Measurements from ENCODE around the gene TAF10. TPM values are rescaled to one million over a fixed set of nuclear protein-coding genes. Genes with fewer than 3 reads are reported as not detected.

TAF10 gene
- total RNA-seq, 1 donor from 2014 or later = 43.2 TPM

DNA sequence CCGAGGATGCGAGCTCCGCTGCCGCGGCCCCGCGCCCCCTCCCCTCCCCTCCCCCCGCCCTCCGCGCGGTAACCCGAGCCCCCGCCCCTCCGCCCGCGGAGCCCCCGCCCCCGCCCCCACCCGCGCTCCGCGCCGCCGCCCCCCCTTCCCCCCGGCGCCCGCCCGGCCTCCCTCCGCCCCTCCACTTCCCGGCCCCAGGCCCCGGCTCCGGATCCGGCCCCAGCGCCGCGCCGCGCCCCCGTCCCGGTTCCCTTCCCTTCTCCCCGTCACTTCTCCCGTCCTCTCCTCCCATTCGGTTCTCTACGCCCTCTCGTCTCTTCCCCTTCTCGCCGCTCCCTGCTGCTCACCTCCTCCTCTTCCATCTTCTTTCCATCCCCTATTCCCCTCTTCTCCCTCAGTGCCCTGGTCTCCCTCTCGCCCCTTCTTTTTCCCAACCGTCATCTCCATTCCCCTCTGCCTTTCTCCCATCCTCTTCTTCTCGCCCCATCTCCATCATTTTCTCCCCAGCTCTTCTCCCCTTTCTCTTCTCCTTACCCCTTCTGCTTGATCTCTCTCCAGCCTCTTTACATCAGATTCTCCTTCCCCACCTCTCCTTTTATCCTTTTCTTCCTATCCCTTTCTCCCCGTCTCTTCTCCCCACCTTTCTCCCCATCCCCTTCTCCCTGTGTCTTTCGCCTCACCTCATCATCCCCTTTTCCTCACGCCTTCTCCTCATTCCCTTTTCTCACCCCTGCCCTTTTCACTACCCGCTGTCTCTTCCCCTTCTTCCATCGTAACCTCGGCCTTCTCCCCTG is 44.0 kb upstream of the TAF10 start, which contains the start of gene DCHS1:
TSS of gene DCHS1 (minus strand) at position 20 of the 794 bp plus-strand sequence. CDS start 14,196 bp downstream, outside the sequence.
- FAIRE-seq (no peak), DNase-seq (ENCODE audit: low read depth) (no peak)
- TF ChIP-seq, protein P1, sequence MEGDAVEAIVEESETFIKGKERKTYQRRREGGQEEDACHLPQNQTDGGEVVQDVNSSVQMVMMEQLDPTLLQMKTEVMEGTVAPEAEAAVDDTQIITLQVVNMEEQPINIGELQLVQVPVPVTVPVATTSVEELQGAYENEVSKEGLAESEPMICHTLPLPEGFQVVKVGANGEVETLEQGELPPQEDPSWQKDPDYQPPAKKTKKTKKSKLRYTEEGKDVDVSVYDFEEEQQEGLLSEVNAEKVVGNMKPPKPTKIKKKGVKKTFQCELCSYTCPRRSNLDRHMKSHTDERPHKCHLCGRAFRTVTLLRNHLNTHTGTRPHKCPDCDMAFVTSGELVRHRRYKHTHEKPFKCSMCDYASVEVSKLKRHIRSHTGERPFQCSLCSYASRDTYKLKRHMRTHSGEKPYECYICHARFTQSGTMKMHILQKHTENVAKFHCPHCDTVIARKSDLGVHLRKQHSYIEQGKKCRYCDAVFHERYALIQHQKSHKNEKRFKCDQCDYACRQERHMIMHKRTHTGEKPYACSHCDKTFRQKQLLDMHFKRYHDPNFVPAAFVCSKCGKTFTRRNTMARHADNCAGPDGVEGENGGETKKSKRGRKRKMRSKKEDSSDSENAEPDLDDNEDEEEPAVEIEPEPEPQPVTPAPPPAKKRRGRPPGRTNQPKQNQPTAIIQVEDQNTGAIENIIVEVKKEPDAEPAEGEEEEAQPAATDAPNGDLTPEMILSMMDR (IDR thresholded peaks at IDR 0.05; ENCODE audit: insufficient read depth, low read length, severe bottlenecking) = no peak
- Histone ChIP-seq H3K4me3 (ENCODE audit: low read depth, low read length) (no peak within 1 kb of the TSS), H3K27me3 (ENCODE audit: control insufficient read depth, insufficient read depth, low read length) (peaks cover 24% of the 10 kb centered on the region), H3K36me3 (ENCODE audit: control insufficient read depth, insufficient read depth, low read length) (no peaks in the 10 kb centered on the region)

DNA sequence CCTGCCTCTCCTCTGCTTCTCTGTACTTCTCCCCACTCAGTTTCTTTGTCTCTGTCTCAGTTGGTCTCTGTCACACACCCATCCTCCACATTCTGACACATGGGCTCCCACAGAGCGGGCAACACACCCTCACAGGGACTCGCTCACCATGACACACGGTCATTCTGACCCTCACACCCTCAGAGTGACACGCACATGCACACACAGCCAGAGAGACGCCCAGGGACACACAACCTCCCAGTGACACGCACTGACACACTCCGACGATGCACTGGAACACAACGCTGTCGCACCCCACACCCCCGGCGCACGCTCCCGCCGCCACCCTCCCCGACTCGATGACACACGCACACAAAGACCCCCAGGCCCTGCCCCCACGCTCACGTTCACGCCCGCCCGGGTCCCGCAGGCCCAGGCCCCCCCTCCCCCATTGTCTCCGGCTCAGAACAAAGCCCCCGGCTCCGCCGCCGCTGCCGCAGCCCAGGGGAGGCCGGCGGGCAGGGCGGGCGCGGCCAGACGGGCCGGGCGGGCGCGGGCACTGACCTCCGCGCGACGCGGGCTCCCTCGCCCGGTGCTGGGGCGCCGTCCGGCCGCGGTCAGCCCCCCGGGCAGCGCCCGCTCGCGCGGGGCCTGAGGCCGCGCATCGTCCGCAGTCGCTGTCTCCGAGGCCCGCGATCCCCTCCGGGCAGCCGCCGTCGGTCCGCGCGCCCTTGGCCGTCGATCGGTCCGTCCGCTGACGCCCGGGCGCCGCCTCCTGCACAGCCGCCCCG is 43.2 kb upstream of the TAF10 start:
- no peak overlapping the region for H3K4me3 ChIP-seq (ENCODE audit: low read depth, low read length)
- no peaks in the 10 kb centered on the region for H3K36me3 ChIP-seq (ENCODE audit: control insufficient read depth, insufficient read depth, low read length)
- peaks cover 25% of the 10 kb centered on the region for H3K27me3 ChIP-seq (ENCODE audit: control insufficient read depth, insufficient read depth, low read length)
- TF ChIP-seq, protein P1 (IDR thresholded peaks at IDR 0.05; ENCODE audit: insufficient read depth, low read length, severe bottlenecking) = no peak
- DNase-seq (ENCODE audit: low read depth) (no peak), FAIRE-seq (no peak)

DNA sequence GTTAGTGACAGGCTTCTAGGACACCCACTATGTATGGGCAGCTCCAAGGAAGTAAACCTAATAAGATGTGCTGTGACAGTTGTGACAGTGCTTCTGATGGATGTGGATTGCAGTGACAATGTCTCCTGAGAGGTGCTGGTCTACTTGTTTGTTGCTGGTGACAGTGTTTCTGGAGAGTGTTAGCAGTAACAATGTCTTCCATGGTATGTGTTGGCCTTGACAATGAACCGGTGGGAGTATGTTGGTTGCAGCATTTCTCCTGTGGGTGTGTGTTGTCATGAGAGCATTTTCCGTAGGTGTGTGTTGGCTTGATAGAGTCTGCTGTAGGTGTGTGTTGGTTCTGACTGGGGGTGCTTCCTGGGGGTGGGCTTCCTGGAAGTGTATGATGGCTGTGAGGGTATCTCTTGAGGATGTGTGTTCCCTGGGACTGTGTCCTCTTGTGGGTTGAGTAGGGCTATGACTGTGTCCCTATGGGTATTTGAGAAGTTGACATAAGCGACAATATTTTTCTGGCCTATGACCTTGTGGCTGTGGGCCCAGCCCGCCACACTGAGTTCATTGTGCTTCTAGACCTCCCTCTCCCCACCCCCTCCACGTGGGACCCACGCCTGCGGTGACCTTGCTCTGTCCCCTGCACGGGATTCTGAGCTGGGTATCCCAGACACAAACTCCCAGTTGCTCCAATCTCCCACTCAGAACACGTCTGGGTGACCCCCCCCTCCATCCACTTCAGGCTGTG is 42.4 kb upstream of the TAF10 start:
- Histone ChIP-seq H3K36me3 (ENCODE audit: control insufficient read depth, insufficient read depth, low read length) (no peaks in the 10 kb centered on the region), H3K27me3 (ENCODE audit: control insufficient read depth, insufficient read depth, low read length) (peaks cover 30% of the 10 kb centered on the region), H3K4me3 (ENCODE audit: low read depth, low read length) (no peak overlapping the region)
- TF ChIP-seq, protein P1 (IDR thresholded peaks at IDR 0.05; ENCODE audit: insufficient read depth, low read length, severe bottlenecking) = no peak
- DNase-seq (ENCODE audit: low read depth) (no peak), FAIRE-seq (no peak)

DNA sequence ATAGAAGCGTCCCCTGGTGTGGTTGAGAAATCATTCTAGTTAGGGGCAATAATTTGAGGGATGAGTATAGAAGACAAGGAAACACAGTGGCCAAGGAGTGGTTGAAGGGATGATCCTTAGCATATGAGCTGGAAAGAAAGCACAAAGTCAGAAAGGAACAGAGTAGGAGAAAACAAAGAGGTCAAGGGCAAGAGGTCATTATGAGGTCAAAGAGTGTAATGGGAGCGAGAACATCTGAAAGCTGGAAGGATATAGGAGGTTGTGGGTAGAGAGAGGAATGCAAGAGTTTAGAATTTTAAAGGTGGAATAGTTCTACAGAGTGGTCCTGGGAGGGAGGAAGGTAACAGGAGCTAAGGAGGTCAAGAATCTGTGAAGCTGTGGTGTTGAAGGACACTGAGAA is 41.6 kb upstream of the TAF10 start:
- Histone ChIP-seq H3K27me3 (ENCODE audit: control insufficient read depth, insufficient read depth, low read length) (peaks cover 30% of the 10 kb centered on the region), H3K36me3 (ENCODE audit: control insufficient read depth, insufficient read depth, low read length) (no peaks in the 10 kb centered on the region), H3K4me3 (ENCODE audit: low read depth, low read length) (no peak overlapping the region)
- no peak for FAIRE-seq
- no peak for DNase-seq (ENCODE audit: low read depth)
- TF ChIP-seq, protein P1 (IDR thresholded peaks at IDR 0.05; ENCODE audit: insufficient read depth, low read length, severe bottlenecking) = no peak

DNA sequence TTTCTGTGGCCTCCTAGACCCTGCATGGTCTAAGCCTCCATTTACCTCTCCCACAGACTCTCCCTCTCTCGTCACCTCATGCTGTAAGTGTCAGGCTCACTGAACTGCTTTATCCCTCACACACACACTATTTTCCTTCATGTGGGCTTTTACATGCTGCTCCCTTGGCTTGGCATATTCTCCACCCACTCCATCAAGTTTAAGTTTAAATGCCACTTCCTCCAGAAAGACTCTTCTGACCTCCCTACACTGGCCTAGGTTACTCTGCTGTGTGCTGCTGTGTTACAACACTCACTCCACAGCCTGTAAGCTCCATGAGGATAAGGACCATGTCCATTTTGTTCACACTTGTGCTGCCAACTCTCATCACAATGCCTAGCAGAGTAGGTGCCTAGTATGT is 41.1 kb upstream of the TAF10 start:
- DNase-seq (ENCODE audit: low read depth) = no peak
- Histone ChIP-seq H3K36me3 (ENCODE audit: control insufficient read depth, insufficient read depth, low read length) (no peaks in the 10 kb centered on the region), H3K27me3 (ENCODE audit: control insufficient read depth, insufficient read depth, low read length) (peaks cover 32% of the 10 kb centered on the region), H3K4me3 (ENCODE audit: low read depth, low read length) (no peak overlapping the region)
- TF ChIP-seq, protein P1 (IDR thresholded peaks at IDR 0.05; ENCODE audit: insufficient read depth, low read length, severe bottlenecking) = no peak
- no peak for FAIRE-seq

Data from bronchial epithelial cell (primary cell).